Hepatocyte (in vitro differentiated cells): Measurements from ENCODE around the gene MYL11. TPM values are rescaled to one million over a fixed set of nuclear protein-coding genes. Genes with fewer than 3 reads are reported as not detected.

ENCODE experiments used
- DNase-seq: peaks from one replicate; pipeline ENCODE4 v3.0.0-alpha.2; 2016; ENCODE audit warnings: low spot score
- H2AFZ ChIP-seq: fragments of 200-600 bp; sonication (generic); 2 replicates; pipeline ENCODE4 v1.6.0; 2016; ENCODE audit warnings: antibody characterized with exemption, mild to moderate bottlenecking
- H3K27ac ChIP-seq: fragments of 200-600 bp; sonication (generic); 2 replicates; pipeline ENCODE4 v1.5.1; 2016; ENCODE audit warnings: mild to moderate bottlenecking
- H3K27me3 ChIP-seq: fragments of 200-600 bp; sonication (generic); 2 replicates; pipeline ENCODE4 v1.6.1; 2016
- H3K36me3 ChIP-seq: fragments of 200-600 bp; sonication (generic); replicated peaks from 2 replicates; pipeline ENCODE4 v1.5.1; 2016; ENCODE audit warnings: low read depth; ENCODE audit not compliant: insufficient read depth
- H3K4me1 ChIP-seq: fragments of 200-600 bp; sonication (generic); 2 replicates; pipeline ENCODE4 v1.5.1; 2016; ENCODE audit warnings: mild to moderate bottlenecking, moderate library complexity; ENCODE audit not compliant: insufficient read depth
- H3K4me2 ChIP-seq: fragments of 200-600 bp; sonication (generic); 2 replicates; pipeline ENCODE4 v1.6.0; 2016
- H3K4me3 ChIP-seq: fragments of 200-600 bp; sonication (generic); 2 replicates; pipeline ENCODE4 v1.5.1; 2016; ENCODE audit warnings: mild to moderate bottlenecking
- H3K79me2 ChIP-seq: fragments of 200-600 bp; sonication (generic); 2 replicates; pipeline ENCODE4 v1.6.0; 2017; ENCODE audit warnings: mild to moderate bottlenecking
- H3K9me2 ChIP-seq: fragments of 200-600 bp; sonication (generic); replicated peaks from 2 replicates; pipeline ENCODE4 v1.6.0; 2017; ENCODE audit warnings: mild to moderate bottlenecking; ENCODE audit not compliant: insufficient read depth
- H3K9me3 ChIP-seq: fragments of 200-600 bp; sonication (generic); 2 replicates; pipeline ENCODE4 v1.5.1; 2016; ENCODE audit warnings: low read depth, mild to moderate bottlenecking
- H4K20me1 ChIP-seq: fragments of 200-600 bp; sonication (generic); 2 replicates; pipeline ENCODE4 v1.6.0; 2016; ENCODE audit warnings: mild to moderate bottlenecking; ENCODE audit not compliant: insufficient read depth, poor library complexity, severe bottlenecking
- CTCF ChIP-seq: fragments of 200-600 bp; sonication (generic); IDR thresholded peaks from 2 replicates; pipeline ENCODE4 v1.5.1; 2016; ENCODE audit warnings: antibody characterized with exemption, mild to moderate bottlenecking; ENCODE audit not compliant: poor library complexity
- EZH2 ChIP-seq: fragments of 200-600 bp; sonication (generic); IDR thresholded peaks from 2 replicates; pipeline ENCODE4 v1.6.1; 2016; ENCODE audit warnings: antibody characterized with exemption, mild to moderate bottlenecking, borderline replicate concordance
- EZH2phosphoT487 ChIP-seq: fragments of 200-600 bp; sonication (generic); IDR thresholded peaks from one replicate; pipeline ENCODE4 v1.6.1; 2018; ENCODE audit warnings: antibody characterized with exemption, mild to moderate bottlenecking, low read depth, moderate library complexity; ENCODE audit not compliant: unreplicated experiment, severe bottlenecking
- WGBS: methylation state at CpG from one replicate; pipeline ENCODE4 v1.1.6; 2016; ENCODE audit warnings: low lambda C conversion rate; ENCODE audit errors: missing lambda C conversion rate; 5-methylcytosine and 5-hydroxymethylcytosine counted together
- polyA plus RNA-seq: library from polyadenylated mRNA; unstranded; fragments of >200 nt; fragmentation: Nextera tagmentation; extraction: Ambion mirVana; gene quantifications from 2 replicates; pipeline ENCODE4 v1.2.1, GENCODE V29; 2016
- total RNA-seq: library from RNA; depleted of rRNA; stranded (reverse); fragments of >200 nt; gene quantifications from 2 replicates; pipeline ENCODE4 v1.2.3, GENCODE V29; 2014

The MYL11 gene
- total and polyA plus RNA-seq, 2 experiments from 2014 or later: 2.2 to 4.0 TPM

GRCh38 chr16:30369938-30370455 lies 4.6 kb upstream of the MYL11 start:
- peak overlapping the region; percentile 96 for H3K4me2 ChIP-seq
- no peak overlapping the region for H2AFZ ChIP-seq
- WGBS: 0% methylated on average over 5 of the region's 76 CpGs
- peak overlapping the region; percentile 68 for H3K27ac ChIP-seq
- no peaks in the 10 kb centered on the region for H3K27me3 ChIP-seq
- H3K9me2 ChIP-seq: no peaks in the 10 kb centered on the region
- H3K9me3 ChIP-seq: no peaks in the 10 kb centered on the region
- peaks cover 49% of the 10 kb centered on the region for H3K79me2 ChIP-seq
- TF ChIP-seq EZH2 (no peak), EZH2phosphoT487 (no peak), CTCF (no peak)
- H4K20me1 ChIP-seq: peaks cover 44% of the 10 kb centered on the region
- DNase-seq: no peak
- H3K36me3 ChIP-seq: no peaks in the 10 kb centered on the region
- H3K4me1 ChIP-seq: peaks cover 12% of the 10 kb centered on the region
- H3K4me3 ChIP-seq: peak overlapping the region; percentile 85

GRCh38 chr16:30370456-30371247 lies 4.0 kb upstream of the MYL11 start, which contains the start of gene TBC1D10B:
TSS of gene TBC1D10B (minus strand) at chr16:30370494. CDS start at chr16:30370183, 311 bp downstream.
- peak within 1 kb of the TSS; percentile 1 for H2AFZ ChIP-seq
- WGBS: 2% methylated on average over 38 of the region's 40 CpGs
- peaks cover 42% of the 10 kb centered on the region for H3K79me2 ChIP-seq
- no peak for TF ChIP-seq EZH2
- no peak for TF ChIP-seq EZH2phosphoT487
- no peak for TF ChIP-seq CTCF
- no peaks in the 10 kb centered on the region for H3K9me2 ChIP-seq
- peak within 1 kb of the TSS; percentile 96 for H3K4me2 ChIP-seq
- H3K4me3 ChIP-seq: peak within 1 kb of the TSS; percentile 85
- no peaks in the 10 kb centered on the region for H3K27me3 ChIP-seq
- H3K9me3 ChIP-seq: no peaks in the 10 kb centered on the region
- no peaks in the 10 kb centered on the region for H3K36me3 ChIP-seq
- peak within 1 kb of the TSS; percentile 84 for H3K27ac ChIP-seq
- peaks cover 38% of the 10 kb centered on the region for H4K20me1 ChIP-seq
- peak; percentile 99 for DNase-seq
- peaks cover 12% of the 10 kb centered on the region for H3K4me1 ChIP-seq

DNA sequence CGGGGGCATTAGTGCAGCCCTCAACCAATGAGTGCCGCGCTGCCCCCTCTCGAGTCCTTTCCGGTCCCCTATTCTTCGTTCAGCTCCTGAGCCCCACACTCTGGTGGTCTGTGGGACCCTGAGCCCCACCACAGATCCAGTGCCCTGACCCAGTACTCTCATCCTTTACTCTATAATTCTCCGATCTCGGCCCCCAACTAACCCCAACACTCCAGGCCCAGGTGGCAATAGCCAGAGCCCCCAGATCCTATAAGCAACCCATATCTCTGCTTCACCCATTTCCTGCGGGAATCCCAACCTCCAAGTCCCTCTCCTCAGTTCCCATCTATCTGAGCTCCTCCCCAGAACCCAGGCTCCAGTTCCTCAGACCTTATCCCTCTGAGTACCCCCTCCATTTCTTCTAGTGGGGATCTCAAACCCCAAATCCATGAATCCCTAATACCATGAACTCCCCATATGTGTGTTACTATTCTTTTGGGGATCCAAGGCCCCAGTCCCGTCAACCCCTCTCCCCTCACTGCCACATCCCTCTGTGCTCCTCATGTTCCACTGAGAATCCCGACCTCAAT lies 3.3 kb upstream of the MYL11 start:
- H3K9me2 ChIP-seq: no peaks in the 10 kb centered on the region
- no peaks in the 10 kb centered on the region for H3K9me3 ChIP-seq
- H4K20me1 ChIP-seq: peaks cover 34% of the 10 kb centered on the region
- H3K27ac ChIP-seq: peak overlapping the region; percentile 84
- 34% methylated on average over 11 of the region's 11 CpGs for WGBS
- H3K4me1 ChIP-seq: peaks cover 12% of the 10 kb centered on the region
- no peak for DNase-seq
- no peaks in the 10 kb centered on the region for H3K27me3 ChIP-seq
- TF ChIP-seq EZH2phosphoT487 (no peak), CTCF (no peak), EZH2 (no peak)
- no peaks in the 10 kb centered on the region for H3K36me3 ChIP-seq
- H2AFZ ChIP-seq: peak overlapping the region; percentile 1
- peaks cover 36% of the 10 kb centered on the region for H3K79me2 ChIP-seq
- peak overlapping the region; percentile 65 for H3K4me2 ChIP-seq
- no peak overlapping the region for H3K4me3 ChIP-seq
